WTC11 (cell line): Measurements from ENCODE around the gene PRLR. TPM values are rescaled to one million over a fixed set of nuclear protein-coding genes. Genes with fewer than 3 reads are reported as not detected.

Experiments used
- ATAC-seq: fragments of 200-7000 bp; cut with Tn5 transposase; 2 replicates; pipeline ENCODE4 v1.10.0; 2021; ENCODE audit warnings: mild to moderate bottlenecking, moderate library complexity
- CTCF ChIA-PET: fragments of 300-600 bp; sonication (Branson Sonifier 250); formaldehyde crosslinking; loops from one replicate; lab custom pipeline; 2021; ENCODE audit warnings: antibody characterized with exemption; lab: Charles Lee
- POLR2A ChIA-PET: fragments of 350-600 bp; sonication (Branson Sonifier 250); formaldehyde crosslinking; loops from one replicate; lab custom pipeline; 2021; ENCODE audit warnings: antibody characterized with exemption; lab: Charles Lee
- DNase-seq: peaks from one replicate; pipeline ENCODE4 v3.0.0; 2021; ENCODE audit warnings: low spot score
- H3K27ac Mint-ChIP-seq: 2 replicates; pipeline ENCODE4 v1.8.0; 2021; ENCODE audit warnings: mixed read lengths
- H3K27me3 Mint-ChIP-seq: 2 replicates; pipeline ENCODE4 v1.8.0; 2021; ENCODE audit warnings: low read depth, mild to moderate bottlenecking, moderate library complexity, mixed read lengths
- H3K36me3 Mint-ChIP-seq: 2 replicates; pipeline ENCODE4 v1.8.0; 2021; ENCODE audit warnings: mixed read lengths
- H3K4me1 Mint-ChIP-seq: 2 replicates; pipeline ENCODE4 v1.8.0; 2022; ENCODE audit warnings: mixed read lengths
- H3K4me3 Mint-ChIP-seq: 2 replicates; pipeline ENCODE4 v1.8.0; 2021; ENCODE audit warnings: mild to moderate bottlenecking, moderate library complexity, mixed read lengths
- H3K9me3 Mint-ChIP-seq: 2 replicates; pipeline ENCODE4 v1.8.0; 2021; ENCODE audit warnings: mixed read lengths
- ATF1 ChIP-seq: sonication (generic); formaldehyde crosslinking; IDR thresholded peaks from 2 replicates; pipeline ENCODE4 v1.8.1; 2023; ENCODE audit warnings: mild to moderate bottlenecking, moderate library complexity, missing genetic modification reagents
- CBFB ChIP-seq: sonication (generic); formaldehyde crosslinking; IDR thresholded peaks from 2 replicates; pipeline ENCODE4 v1.8.1; 2022; ENCODE audit warnings: mild to moderate bottlenecking, low read depth, missing genetic modification reagents
- E2F5 ChIP-seq: sonication (generic); formaldehyde crosslinking; IDR thresholded peaks from 2 replicates; pipeline ENCODE4 v1.8.1; 2022; ENCODE audit warnings: mild to moderate bottlenecking, moderate library complexity, missing genetic modification reagents
- MYBL2 ChIP-seq: sonication (generic); formaldehyde crosslinking; IDR thresholded peaks from 2 replicates; pipeline ENCODE4 v1.8.1; 2023; ENCODE audit warnings: mild to moderate bottlenecking, moderate library complexity, missing genetic modification reagents
- NFE2L1 ChIP-seq: sonication (generic); formaldehyde crosslinking; IDR thresholded peaks from 2 replicates; pipeline ENCODE4 v1.8.1; 2023; ENCODE audit warnings: missing genetic modification reagents
- PRDM15 ChIP-seq: sonication (generic); formaldehyde crosslinking; IDR thresholded peaks from 2 replicates; pipeline ENCODE4 v1.8.0; 2022; ENCODE audit warnings: missing genetic modification reagents
- RORB ChIP-seq: fragments of 250-450 bp; sonication (Bioruptor Pico); IDR thresholded peaks from 2 replicates; pipeline ENCODE4 v1.9.0; 2021; ENCODE audit warnings: mild to moderate bottlenecking
- SMAD3 ChIP-seq: sonication (generic); formaldehyde crosslinking; IDR thresholded peaks from 2 replicates; pipeline ENCODE4 v1.8.0; 2022; ENCODE audit warnings: missing genetic modification reagents, mild to moderate bottlenecking, borderline replicate concordance
- SP1 ChIP-seq: sonication (generic); formaldehyde crosslinking; conservative IDR thresholded peaks from 2 replicates; pipeline ENCODE4 v1.8.1; 2022; ENCODE audit warnings: missing genetic modification reagents
- STAT6 ChIP-seq: sonication (generic); formaldehyde crosslinking; conservative IDR thresholded peaks from 2 replicates; pipeline ENCODE4 v1.8.1; 2023; ENCODE audit warnings: mild to moderate bottlenecking, low read depth, missing genetic modification reagents, moderate library complexity
- ZBTB43 ChIP-seq: sonication (generic); formaldehyde crosslinking; IDR thresholded peaks from 2 replicates; pipeline ENCODE4 v1.8.1; 2023; ENCODE audit warnings: mild to moderate bottlenecking, missing genetic modification reagents
- ZMAT4 ChIP-seq: fragments of 250-450 bp; sonication (Bioruptor Pico); IDR thresholded peaks from 2 replicates; pipeline ENCODE4 v1.9.0; 2021; ENCODE audit warnings: mild to moderate bottlenecking
- ZNF219 ChIP-seq: sonication (generic); formaldehyde crosslinking; IDR thresholded peaks from 2 replicates; pipeline ENCODE4 v1.8.0; 2023; ENCODE audit warnings: missing genetic modification reagents, mild to moderate bottlenecking, borderline replicate concordance
- ZNF425 ChIP-seq: fragments of 250-450 bp; sonication (Bioruptor Pico); conservative IDR thresholded peaks from 2 replicates; pipeline ENCODE4 v1.9.0; 2021; ENCODE audit warnings: mild to moderate bottlenecking
- total RNA-seq: library from RNA; stranded (reverse); gene quantifications from 3 replicates; pipeline ENCODE4 v1.2.3, GENCODE V29; 2021

Gene PRLR
- total RNA-seq, 1 experiment from 2014 or later, result 3.2 TPM

- no peak for TF ChIP-seq ZBTB43
- TF ChIP-seq PRDM15 (CRISPR knock-in tag), result no peak
- TF ChIP-seq NFE2L1, result no peak
- TF ChIP-seq ZNF219 (CRISPR knock-in tag), result no peak
- no peak for TF ChIP-seq ZNF425 (CRISPR knock-in tag)
- no peak for TF ChIP-seq ATF1 (CRISPR knock-in tag)
Measured at GRCh38 chr5:35205186-35205585, 25.1 kb downstream of the PRLR start (continued).

GRCh38 chr5:35203403-35203802, 26.9 kb downstream of the PRLR start:
- Mint-ChIP-seq H3K4me3 (no peak overlapping the region), H3K9me3 (no peaks in the 10 kb centered on the region), H3K27ac (no peak overlapping the region), H3K27me3 (no peaks in the 10 kb centered on the region), H3K36me3 (no peaks in the 10 kb centered on the region), H3K4me1 (peaks cover 9% of the 10 kb centered on the region)
- POLR2A ChIA-PET, result interaction anchor here (0.7 kb wide), 1 partner anchor 171 kb away, joined by 3 read pairs; no protein-coding TSS in a partner anchor
- CTCF ChIA-PET, result no interaction called here
- no peak for DNase-seq
- TF ChIP-seq STAT6 (CRISPR knock-in tag) (no peak), ZMAT4 (CRISPR knock-in tag) (no peak), E2F5 (no peak), MYBL2 (no peak), CBFB (CRISPR knock-in tag) (no peak), RORB (no peak), SP1 (CRISPR knock-in tag) (no peak), SMAD3 (CRISPR knock-in tag) (no peak)
- ATAC-seq, result no peak
